ENCODE results near the gene SNRPA. TPM values are rescaled to one million over a fixed set of nuclear protein-coding genes. Genes with fewer than 3 reads are reported as not detected.

SNRPA gene
- total RNA-seq, 2 donors from 2014 or later, result 40.4 to 107 TPM

DNA sequence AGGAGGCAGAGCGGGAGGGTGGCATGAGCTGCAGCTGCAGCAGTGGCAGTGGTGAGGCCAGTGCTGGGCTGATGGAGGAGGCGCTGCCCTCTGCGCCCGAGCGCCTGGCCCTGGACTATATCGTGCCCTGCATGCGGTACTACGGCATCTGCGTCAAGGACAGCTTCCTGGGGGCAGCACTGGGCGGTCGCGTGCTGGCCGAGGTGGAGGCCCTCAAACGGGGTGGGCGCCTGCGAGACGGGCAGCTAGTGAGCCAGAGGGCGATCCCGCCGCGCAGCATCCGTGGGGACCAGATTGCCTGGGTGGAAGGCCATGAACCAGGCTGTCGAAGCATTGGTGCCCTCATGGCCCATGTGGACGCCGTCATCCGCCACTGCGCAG is 50.0 kb downstream of the SNRPA start:
- no peak for DNase-seq (ENCODE audit: low spot score)

DNA sequence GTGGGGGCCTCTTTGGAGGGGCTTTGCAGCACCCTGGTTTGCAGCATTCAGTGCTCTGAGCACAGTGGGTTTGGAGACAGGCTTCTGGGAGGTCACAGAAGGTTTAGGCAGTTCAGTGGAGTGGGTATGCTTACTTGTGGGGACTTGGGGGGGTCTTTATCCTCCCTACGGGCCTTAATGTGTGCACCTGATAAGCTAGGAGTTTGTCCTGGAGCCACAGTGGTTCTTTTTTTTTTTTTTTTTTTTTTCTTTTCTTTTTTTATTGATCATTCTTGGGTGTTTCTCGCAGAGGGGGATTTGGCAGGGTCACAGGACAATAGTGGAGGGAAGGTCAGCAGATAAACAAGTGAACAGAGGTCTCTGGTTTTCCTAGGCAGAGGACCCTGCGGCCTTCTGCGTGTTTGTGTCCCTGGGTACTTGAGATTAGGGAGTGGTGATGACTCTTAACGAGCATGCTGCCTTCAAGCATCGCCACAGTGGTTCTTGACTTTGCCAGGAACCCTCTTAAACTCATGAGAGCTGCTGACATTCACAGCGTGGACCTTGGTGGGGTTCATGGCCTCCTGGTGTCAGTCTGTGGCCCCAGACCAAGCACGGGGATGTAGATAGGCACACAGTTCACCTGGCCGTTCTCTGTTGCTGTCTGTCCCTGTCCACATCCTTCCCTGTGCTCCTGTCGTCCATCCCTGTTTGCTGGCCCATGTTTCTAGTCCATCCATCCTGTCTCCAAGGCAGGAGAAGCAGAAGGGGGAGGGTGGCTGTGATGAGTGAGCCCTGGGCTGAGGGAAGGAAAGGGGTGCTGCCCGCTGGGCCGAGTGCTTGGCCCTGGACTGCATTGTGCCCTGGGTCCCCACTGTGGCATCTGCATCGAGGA is 50.7 kb downstream of the SNRPA start:
- TF ChIP-seq CTCF (IDR thresholded peaks at IDR 0.05), result no peak
- H3K4me1 ChIP-seq (ENCODE audit: control insufficient read depth in 1 of 2, low read depth in 2 of 2), result peaks cover 54 to 76% of the 10 kb centered on the region in 2 donors
- H3K27me3 ChIP-seq (replicated peaks; ENCODE audit: insufficient read depth), result no peaks in the 10 kb centered on the region
- peaks cover 3% of the 10 kb centered on the region for H3K36me3 ChIP-seq
- no peak for ATAC-seq (ENCODE audit: insufficient number of reproducible peaks, low FRiP score, low read depth)
- H3K4me3 ChIP-seq, result peak overlapping the region; percentile 91
- DNase-seq (ENCODE audit: low spot score), result no peak
- no peaks in the 10 kb centered on the region for H3K9me3 ChIP-seq
- peak overlapping the region; percentile 16 to 84 for H3K27ac ChIP-seq

More for the DNA sequence above, 50.0 kb downstream of the SNRPA start:
- peaks cover 3% of the 10 kb centered on the region for H3K36me3 ChIP-seq
- TF ChIP-seq CTCF (IDR thresholded peaks at IDR 0.05), result no peak
- no peak for ATAC-seq (ENCODE audit: insufficient number of reproducible peaks, low FRiP score, low read depth)
- H3K9me3 ChIP-seq, result no peaks in the 10 kb centered on the region
- H3K4me3 ChIP-seq, result peak overlapping the region; percentile 91
- peak overlapping the region in 1 of 2 donors; percentile 84 for H3K27ac ChIP-seq
- no peaks in the 10 kb centered on the region for H3K27me3 ChIP-seq (replicated peaks; ENCODE audit: insufficient read depth)
- peaks cover 54 to 69% of the 10 kb centered on the region in 2 donors for H3K4me1 ChIP-seq (ENCODE audit: control insufficient read depth in 1 of 2, low read depth in 2 of 2)

- DNase-seq (ENCODE audit: low spot score) (no peak), ATAC-seq (ENCODE audit: insufficient number of reproducible peaks, low FRiP score, low read depth) (no peak)
- Histone ChIP-seq H3K27me3 (replicated peaks; ENCODE audit: insufficient read depth) (no peaks in the 10 kb centered on the region), H3K27ac (peak overlapping the region; percentile 55 to 84), H3K9me3 (no peaks in the 10 kb centered on the region), H3K36me3 (peaks cover 3% of the 10 kb centered on the region), H3K4me3 (peak overlapping the region; percentile 91), H3K4me1 (ENCODE audit: control insufficient read depth in 1 of 2, low read depth in 2 of 2) (peaks cover 54 to 83% of the 10 kb centered on the region in 2 donors)
- TF ChIP-seq CTCF (IDR thresholded peaks at IDR 0.05), result no peak
Measured at GRCh38 chr19:40802300-40803169, 51.5 kb downstream of the SNRPA start.

DNA sequence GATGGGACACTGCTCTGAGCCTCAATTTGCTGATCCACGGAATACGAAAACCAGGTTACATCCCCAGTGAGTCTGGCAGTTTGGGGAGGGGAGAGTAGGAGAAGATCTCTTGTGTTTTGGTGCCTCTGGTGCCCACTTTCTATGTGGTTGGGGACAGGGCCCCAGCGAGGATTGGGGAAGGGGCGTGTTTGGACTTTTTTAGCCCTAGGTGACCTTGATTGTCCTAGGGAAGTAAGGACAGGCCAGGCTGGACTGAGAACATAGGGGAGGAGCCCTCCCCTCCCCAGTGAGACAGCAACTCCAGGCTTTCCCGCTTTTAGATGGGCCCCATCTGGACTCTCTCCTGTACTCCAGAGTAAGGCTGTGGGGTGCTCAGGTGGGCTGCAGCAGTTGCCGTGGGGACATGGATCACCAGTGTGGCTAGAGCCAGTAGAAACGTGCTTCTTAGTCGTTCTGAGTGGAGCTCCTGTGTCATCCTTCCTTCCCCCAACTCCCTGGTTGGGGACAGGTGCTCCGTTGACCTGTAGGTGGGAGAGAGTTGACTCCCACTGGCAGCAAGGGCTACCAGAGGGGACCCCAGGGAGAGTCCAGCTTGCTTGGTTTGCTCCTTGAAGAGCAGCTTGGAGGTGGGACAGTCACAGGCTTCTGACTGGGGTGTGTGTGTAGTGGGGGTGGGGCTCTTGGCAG is 52.3 kb downstream of the SNRPA start:
- Histone ChIP-seq H3K4me1 (ENCODE audit: control insufficient read depth in 1 of 2, low read depth in 2 of 2) (peaks cover 54 to 80% of the 10 kb centered on the region in 2 donors), H3K4me3 (peak overlapping the region; percentile 91), H3K27ac (peak overlapping the region; percentile 55 to 84), H3K9me3 (no peaks in the 10 kb centered on the region), H3K36me3 (peaks cover 9% of the 10 kb centered on the region), H3K27me3 (replicated peaks; ENCODE audit: insufficient read depth) (no peaks in the 10 kb centered on the region)
- DNase-seq (ENCODE audit: low spot score) (no peak), ATAC-seq (ENCODE audit: insufficient number of reproducible peaks, low FRiP score, low read depth) (no peak)
- no peak for TF ChIP-seq CTCF (IDR thresholded peaks at IDR 0.05)

All from thoracic aorta (tissue), 2 donors.